PFSK-1 (cell line): ENCODE measurements around the gene ULK4.

Experiments
- FOXP2 ChIP-seq: optimal IDR thresholded peaks from 2 replicates; pipeline ENCODE3; 2011; ENCODE audit warnings: borderline replicate concordance, control low read depth, inconsistent platforms; ENCODE audit not compliant: insufficient read depth; ENCODE audit errors: extremely low read length, extremely low read depth
- POLR2AphosphoS5 ChIP-seq: IDR thresholded peaks from 2 replicates; pipeline ENCODE4 v1.6.1; 2012; ENCODE audit warnings: low read depth, mild to moderate bottlenecking, control low read depth, low read length, moderate library complexity
- SIN3A ChIP-seq: IDR thresholded peaks from 2 replicates; pipeline ENCODE4 v1.6.1; 2012; ENCODE audit warnings: mild to moderate bottlenecking, low read length, moderate library complexity, borderline replicate concordance; ENCODE audit not compliant: insufficient read depth
- TAF1 ChIP-seq: IDR thresholded peaks from 2 replicates; pipeline ENCODE4 v1.6.1; 2012; ENCODE audit warnings: low read length, control low read depth, borderline replicate concordance; ENCODE audit not compliant: insufficient read depth
- TF ChIP-seq, protein P1 (sequence below), 2 experiments: IDR thresholded peaks; 2 replicates each; pipeline versions ENCODE4 v1.6.1 to v1.8.0; 2011 to 2012; ENCODE audit warnings: low read depth in 2 of 2, low read length in 2 of 2, control low read depth in 1 of 2, inconsistent platforms in 1 of 2, mild to moderate bottlenecking in 1 of 2, moderate library complexity in 1 of 2; ENCODE audit not compliant: insufficient read depth in 1 of 2

The ULK4 gene

GRCh38 chr3:41430391-41430790 lies 531.5 kb downstream of the ULK4 start:
- TF ChIP-seq FOXP2 (no peak), SIN3A (no peak), TAF1 (no peak), POLR2AphosphoS5 (no peak)
- TF ChIP-seq, protein P1, sequence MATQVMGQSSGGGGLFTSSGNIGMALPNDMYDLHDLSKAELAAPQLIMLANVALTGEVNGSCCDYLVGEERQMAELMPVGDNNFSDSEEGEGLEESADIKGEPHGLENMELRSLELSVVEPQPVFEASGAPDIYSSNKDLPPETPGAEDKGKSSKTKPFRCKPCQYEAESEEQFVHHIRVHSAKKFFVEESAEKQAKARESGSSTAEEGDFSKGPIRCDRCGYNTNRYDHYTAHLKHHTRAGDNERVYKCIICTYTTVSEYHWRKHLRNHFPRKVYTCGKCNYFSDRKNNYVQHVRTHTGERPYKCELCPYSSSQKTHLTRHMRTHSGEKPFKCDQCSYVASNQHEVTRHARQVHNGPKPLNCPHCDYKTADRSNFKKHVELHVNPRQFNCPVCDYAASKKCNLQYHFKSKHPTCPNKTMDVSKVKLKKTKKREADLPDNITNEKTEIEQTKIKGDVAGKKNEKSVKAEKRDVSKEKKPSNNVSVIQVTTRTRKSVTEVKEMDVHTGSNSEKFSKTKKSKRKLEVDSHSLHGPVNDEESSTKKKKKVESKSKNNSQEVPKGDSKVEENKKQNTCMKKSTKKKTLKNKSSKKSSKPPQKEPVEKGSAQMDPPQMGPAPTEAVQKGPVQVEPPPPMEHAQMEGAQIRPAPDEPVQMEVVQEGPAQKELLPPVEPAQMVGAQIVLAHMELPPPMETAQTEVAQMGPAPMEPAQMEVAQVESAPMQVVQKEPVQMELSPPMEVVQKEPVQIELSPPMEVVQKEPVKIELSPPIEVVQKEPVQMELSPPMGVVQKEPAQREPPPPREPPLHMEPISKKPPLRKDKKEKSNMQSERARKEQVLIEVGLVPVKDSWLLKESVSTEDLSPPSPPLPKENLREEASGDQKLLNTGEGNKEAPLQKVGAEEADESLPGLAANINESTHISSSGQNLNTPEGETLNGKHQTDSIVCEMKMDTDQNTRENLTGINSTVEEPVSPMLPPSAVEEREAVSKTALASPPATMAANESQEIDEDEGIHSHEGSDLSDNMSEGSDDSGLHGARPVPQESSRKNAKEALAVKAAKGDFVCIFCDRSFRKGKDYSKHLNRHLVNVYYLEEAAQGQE (IDR thresholded peaks at IDR 0.05; ENCODE audit: insufficient read depth in 1 of 2, low read depth in 2 of 2, low read length in 2 of 2), result no peak

DNA sequence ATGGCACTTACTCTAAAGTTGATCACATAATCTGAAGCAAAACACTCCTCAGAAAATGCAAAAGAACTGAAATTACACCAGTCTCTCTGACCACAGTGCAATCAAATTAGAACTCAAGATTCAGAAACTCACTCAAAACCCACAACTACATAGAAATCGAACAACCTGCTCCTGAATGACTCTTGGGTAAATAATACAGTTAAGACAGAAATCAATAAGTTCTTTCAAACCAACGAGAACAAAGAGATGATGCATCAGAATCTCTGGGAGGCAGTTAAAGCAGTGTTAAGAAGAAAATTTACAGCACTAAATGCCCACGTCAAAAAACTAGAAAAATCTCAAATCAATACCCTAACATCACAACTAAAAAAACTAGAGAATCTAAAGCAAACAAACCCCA lies 535.4 kb downstream of the ULK4 start:
- TF ChIP-seq SIN3A (no peak), TAF1 (no peak), FOXP2 (no peak), POLR2AphosphoS5 (no peak)
- TF ChIP-seq, protein P1 (IDR thresholded peaks at IDR 0.05; ENCODE audit: insufficient read depth in 1 of 2, low read depth in 2 of 2, low read length in 2 of 2), result no peak

GRCh38 chr3:41424543-41425300 lies 537.2 kb downstream of the ULK4 start:
- no peak for TF ChIP-seq FOXP2
- TF ChIP-seq POLR2AphosphoS5, result no peak
- no peak for TF ChIP-seq TAF1
- no peak for TF ChIP-seq SIN3A
- TF ChIP-seq, protein P1 (IDR thresholded peaks at IDR 0.05; ENCODE audit: insufficient read depth in 1 of 2, low read depth in 2 of 2, low read length in 2 of 2), result no peak

GRCh38 chr3:41419809-41420208 lies 542.1 kb downstream of the ULK4 start:
- TF ChIP-seq TAF1 (no peak), SIN3A (no peak)

- no peak for TF ChIP-seq TAF1
- no peak for TF ChIP-seq FOXP2
- no peak for TF ChIP-seq SIN3A
- TF ChIP-seq, protein P1 (IDR thresholded peaks at IDR 0.05; ENCODE audit: insufficient read depth in 1 of 2, low read depth in 2 of 2, low read length in 2 of 2), result no peak
- no peak for TF ChIP-seq POLR2AphosphoS5
These were observed 542.8 kb downstream of the ULK4 start for GRCh38 chr3:41418961-41419691.
